Femur (tissue), 1 donor: ENCODE measurements around the gene RPS6KC1.

ENCODE experiments used
- DNase-seq: peaks from one replicate; pipeline ENCODE4 v3.0.0-alpha.2; 2017

The RPS6KC1 gene

GRCh38 chr1:213247038-213247437 lies 196.0 kb downstream of the RPS6KC1 start:
- no peak for DNase-seq

DNA sequence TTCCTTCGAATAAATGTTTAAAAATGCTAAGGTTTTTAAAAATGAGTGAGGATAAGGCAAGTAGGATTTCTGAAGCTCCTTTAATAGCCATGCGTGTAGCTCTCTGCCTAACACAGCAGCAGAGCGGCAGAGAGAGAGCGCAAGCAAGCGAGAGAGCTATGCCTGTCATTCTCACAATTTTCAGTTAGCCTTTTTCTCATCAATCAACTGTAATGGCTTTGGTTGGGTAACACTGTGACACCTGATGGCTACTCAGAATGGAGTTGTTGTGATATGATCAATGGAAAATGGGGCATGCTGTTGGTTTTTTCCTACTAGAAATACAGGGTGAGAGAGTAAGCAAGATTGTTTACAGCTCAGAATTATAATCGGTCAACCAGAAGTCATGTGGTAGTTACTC lies 198.4 kb downstream of the RPS6KC1 start:
- no peak for DNase-seq

- DNase-seq = no peak
Observed at GRCh38 chr1:213250041-213250440, 199.0 kb downstream of the RPS6KC1 start.

GRCh38 chr1:213250446-213250845 lies 199.4 kb downstream of the RPS6KC1 start:
- no peak for DNase-seq

- DNase-seq = no peak
Observed at GRCh38 chr1:213251972-213252371, 200.9 kb downstream of the RPS6KC1 start.

- no peak for DNase-seq
Observed at GRCh38 chr1:213256438-213257087, 205.5 kb downstream of the RPS6KC1 start.

DNA sequence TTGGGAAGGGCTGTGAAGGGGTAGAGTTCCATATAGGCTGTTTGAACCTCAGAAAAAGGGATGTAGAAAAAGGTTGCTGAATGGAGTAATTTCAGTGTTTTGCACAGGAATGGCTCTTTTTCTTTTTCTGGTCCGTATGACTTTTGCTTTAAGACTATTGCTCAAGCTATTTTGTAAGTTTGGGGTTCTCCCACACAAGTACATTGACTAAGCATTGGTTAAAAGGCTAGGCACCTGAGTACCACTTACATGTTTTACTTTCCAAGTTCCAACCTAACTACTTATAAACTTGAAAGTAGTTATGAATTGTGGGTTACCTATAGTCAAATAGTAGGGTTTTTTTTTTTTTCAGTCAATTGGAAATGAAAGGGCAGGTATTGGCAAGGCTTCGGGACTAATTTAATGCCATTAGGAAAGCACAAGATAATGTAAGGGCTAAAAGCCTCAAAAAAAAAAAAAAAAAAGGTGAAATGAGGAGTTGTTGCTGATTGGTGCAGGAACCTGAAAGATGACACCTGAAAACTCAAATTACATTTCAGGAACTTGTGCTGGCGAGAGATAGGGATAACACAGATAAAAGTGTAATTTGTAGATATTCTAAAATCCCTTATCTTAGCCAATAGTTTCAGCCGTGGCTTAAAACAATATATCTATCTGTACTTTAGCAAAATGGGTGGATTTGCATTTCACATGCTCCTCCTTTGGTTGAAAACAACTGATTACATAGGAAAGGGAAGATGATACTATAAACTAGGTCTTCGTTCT lies 209.5 kb downstream of the RPS6KC1 start:
- DNase-seq = no peak

- no peak for DNase-seq
Observed at GRCh38 chr1:213264531-213264930, 213.5 kb downstream of the RPS6KC1 start.

DNA sequence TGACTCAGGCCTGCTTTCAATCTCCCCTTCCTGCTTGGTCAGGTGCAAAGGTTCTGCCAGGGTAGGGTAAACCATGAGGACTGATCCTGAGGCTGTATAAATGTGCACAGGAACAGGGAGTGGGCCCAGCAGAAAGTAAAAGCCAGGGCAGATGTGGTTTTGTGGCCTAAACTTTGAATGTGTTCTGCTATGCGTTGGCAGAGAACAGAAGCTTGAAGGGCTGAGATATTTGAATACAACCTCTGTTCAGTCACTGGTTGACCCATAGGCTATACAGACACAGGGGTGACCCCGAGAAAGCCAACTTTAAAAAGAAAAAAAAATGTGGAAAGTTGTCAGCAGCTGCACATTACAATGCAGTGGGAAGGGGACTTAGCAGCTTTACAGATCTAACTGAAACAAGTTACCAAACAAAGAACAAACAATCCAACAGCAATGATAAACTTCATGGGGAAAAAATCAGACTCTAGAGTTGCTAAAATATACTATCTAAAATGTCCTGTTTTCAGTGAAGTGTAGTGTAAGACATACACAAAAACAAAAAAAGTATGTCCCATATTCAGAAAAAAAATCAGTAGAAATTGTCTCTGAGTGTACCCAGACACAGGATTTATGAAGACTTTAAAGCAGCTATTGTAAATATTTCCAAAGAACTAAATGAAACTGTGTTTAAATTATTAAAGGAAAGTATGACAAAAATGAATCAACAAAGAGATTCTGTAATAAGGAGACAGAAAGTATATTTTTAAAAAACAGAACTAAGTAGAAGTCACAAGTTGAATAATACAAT lies 216.1 kb downstream of the RPS6KC1 start:
- DNase-seq = no peak

GRCh38 chr1:213268221-213268620 lies 217.2 kb downstream of the RPS6KC1 start:
- DNase-seq = no peak

DNA sequence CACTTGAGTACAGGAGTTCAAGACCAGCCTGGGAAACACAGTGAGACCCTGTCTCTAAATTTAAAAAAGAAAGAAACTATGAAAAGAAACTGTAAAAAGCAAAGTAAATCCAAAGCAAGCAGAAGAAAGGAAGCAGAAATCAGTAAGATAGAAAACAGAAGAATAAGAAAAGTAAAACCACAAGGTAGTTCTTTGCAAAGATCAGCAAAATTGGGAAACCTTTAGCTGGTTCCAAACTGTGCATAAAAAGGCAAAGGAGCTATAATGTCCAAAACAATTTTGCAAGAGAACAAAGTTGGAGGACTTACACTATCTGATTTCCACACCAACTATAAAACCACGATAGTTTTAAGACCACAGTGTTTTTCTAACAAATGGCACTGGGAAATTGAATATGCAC lies 218.8 kb downstream of the RPS6KC1 start:
- DNase-seq = no peak

GRCh38 chr1:213273546-213273945 lies 222.5 kb downstream of the RPS6KC1 start:
- no peak for DNase-seq

DNA sequence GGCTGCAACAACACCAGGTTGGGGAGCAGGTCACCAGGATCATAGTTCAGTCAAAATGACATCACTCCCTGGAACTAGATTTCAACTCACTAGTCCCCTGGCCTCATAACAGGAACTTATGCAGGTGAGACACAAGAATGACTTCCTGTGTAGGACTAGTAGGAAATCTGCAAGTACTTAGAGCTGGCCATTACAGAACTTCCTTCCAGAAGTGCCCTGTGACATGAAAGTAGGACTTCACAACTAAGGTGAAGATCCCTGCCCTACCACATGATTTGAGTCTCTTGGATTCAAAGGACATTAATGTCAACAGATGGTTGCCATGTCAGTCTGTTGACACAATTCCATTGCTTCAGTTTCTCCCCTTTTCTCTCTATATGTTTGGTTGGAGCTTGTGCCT lies 223.1 kb downstream of the RPS6KC1 start:
- no peak for DNase-seq

DNA sequence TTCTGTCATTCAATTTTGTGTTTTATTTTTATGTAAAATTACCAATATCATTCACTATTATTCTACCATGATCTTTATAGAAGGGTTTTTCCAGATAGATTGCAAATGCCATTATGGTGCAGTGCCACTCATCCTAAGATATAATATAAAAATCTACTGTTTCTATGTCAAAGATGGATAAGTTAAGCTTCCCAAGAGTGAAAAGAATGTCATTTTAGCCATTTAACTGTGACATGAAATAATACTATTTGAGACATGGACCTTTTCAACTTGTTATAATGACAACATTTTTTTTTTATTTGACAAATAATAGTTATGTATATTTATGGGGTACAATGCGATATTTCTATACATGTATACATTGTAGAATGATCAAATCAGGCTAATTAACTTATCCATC lies 224.3 kb downstream of the RPS6KC1 start:
- DNase-seq = no peak

- DNase-seq = no peak
Observed at GRCh38 chr1:213276236-213276635, 225.2 kb downstream of the RPS6KC1 start.

DNA sequence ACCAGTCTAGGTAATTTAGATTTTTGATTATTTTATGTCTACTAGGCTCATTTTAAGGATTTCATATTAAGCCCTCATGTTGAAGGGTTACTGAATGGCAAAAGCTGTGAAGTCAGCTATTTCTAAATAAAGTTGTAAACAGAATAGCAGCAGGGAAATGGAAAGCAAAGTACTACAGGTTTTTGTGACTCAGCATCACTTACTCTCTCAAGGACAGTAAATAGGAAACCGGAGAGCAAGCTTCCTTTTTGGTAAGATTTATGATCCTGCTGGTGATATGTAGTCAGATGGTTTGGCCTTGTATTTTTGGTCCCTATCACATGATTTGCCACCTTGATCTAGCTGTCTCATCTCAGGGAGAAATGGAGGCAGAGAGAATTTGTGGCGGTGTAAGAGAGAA lies 226.0 kb downstream of the RPS6KC1 start:
- DNase-seq = no peak

DNA sequence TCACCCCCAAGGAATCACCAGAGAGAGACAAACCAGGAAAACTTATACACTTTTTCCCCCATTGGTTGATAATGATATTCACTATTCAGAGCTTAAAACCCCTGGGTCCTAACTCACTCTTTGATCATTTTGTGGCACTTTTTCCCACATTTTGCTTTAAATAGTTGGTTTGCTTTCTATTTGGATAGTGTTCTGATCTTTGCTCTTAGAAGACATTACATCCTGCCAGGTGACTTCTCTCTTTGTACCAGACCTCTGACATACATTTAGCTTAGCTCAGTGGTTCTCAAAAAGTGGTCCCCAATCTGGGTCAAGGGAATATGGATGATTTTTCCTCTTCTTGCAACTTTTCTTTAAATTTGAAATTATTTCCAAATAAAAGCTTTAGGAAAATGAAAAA lies 228.4 kb downstream of the RPS6KC1 start:
- no peak for DNase-seq

GRCh38 chr1:213281640-213282301 lies 230.7 kb downstream of the RPS6KC1 start:
- DNase-seq = peak; percentile 61

DNA sequence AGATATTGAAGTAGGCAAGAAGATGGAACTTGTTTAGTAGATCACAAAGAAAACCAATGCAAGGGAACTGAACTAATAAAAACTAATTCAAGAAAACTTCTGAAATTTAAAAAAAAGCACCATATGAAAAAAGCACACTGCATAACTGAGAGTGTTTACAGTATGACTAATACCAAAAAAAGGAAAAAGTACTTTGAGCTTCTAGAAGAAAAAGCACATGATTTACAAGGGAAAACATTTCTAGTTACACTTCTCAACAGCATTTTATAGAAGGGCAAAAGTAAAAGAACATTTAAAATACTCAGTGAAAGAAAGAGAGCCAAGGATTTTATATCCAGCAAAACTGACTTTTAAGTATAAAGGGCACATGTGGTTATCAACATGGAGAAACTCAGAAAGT lies 233.6 kb downstream of the RPS6KC1 start:
- no peak for DNase-seq

GRCh38 chr1:213286235-213286634 lies 235.2 kb downstream of the RPS6KC1 start:
- DNase-seq = no peak

GRCh38 chr1:213287987-213288386 lies 236.9 kb downstream of the RPS6KC1 start:
- no peak for DNase-seq

- no peak for DNase-seq
Observed at GRCh38 chr1:213291526-213291925, 240.5 kb downstream of the RPS6KC1 start.

DNA sequence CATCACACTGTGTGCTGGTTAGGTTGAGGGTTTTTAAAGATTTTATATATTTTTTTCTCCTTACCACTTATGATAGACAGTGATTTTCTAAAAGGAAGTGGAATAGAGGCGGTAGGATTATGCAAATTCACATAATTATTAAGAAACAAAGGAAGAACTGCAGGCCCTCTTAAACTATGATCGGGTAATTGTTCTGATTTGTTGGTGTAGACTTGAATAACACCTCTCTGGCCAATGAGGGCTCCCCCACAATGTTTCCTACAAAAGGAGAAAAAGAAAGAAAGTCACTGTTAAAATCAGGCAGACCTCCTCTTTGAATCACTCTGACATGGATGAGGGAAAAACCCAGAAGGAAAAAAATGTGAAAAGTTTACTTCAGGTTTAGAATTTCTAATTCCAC lies 241.6 kb downstream of the RPS6KC1 start:
- no peak for DNase-seq
